HG02610 (cell line): ENCODE measurements around the gene SWAP70.

Experiments used
- ATAC-seq: cut with Tn5 transposase; IDR thresholded peaks from one replicate; pipeline ENCODE4 v1.9.1; 2021; ENCODE audit warnings: mild to moderate bottlenecking, moderate library complexity; ENCODE audit not compliant: unreplicated experiment

Gene SWAP70

GRCh38 chr11:9773524-9773923 lies 109.6 kb downstream of the SWAP70 start:
- ATAC-seq = no peak

GRCh38 chr11:9774109-9774508 lies 110.2 kb downstream of the SWAP70 start:
- ATAC-seq = no peak

- ATAC-seq = no peak
Observed at GRCh38 chr11:9774591-9775397, 110.9 kb downstream of the SWAP70 start.

- no peak for ATAC-seq
Observed at GRCh38 chr11:9775398-9775779, 111.5 kb downstream of the SWAP70 start.

- no peak for ATAC-seq
Observed at GRCh38 chr11:9776203-9776602, 112.3 kb downstream of the SWAP70 start.

- no peak for ATAC-seq
Observed at GRCh38 chr11:9777066-9777465, 113.2 kb downstream of the SWAP70 start.

GRCh38 chr11:9777525-9777924 lies 113.6 kb downstream of the SWAP70 start:
- no peak for ATAC-seq

GRCh38 chr11:9780929-9781328 lies 117.1 kb downstream of the SWAP70 start:
- ATAC-seq = no peak

- ATAC-seq = no peak
Observed at GRCh38 chr11:9783986-9784385, 120.1 kb downstream of the SWAP70 start.

- ATAC-seq = no peak
Observed at GRCh38 chr11:9784602-9785315, 120.9 kb downstream of the SWAP70 start.

GRCh38 chr11:9787260-9787659 lies 123.4 kb downstream of the SWAP70 start:
- ATAC-seq = no peak

GRCh38 chr11:9787981-9788521 lies 124.2 kb downstream of the SWAP70 start:
- ATAC-seq = no peak

- no peak for ATAC-seq
Observed at GRCh38 chr11:9789910-9790309, 126.0 kb downstream of the SWAP70 start.

- no peak for ATAC-seq
Observed at GRCh38 chr11:9790703-9791102, 126.8 kb downstream of the SWAP70 start.

- no peak for ATAC-seq
Observed at GRCh38 chr11:9796266-9796665, 132.4 kb downstream of the SWAP70 start.

GRCh38 chr11:9796854-9797253 lies 133.0 kb downstream of the SWAP70 start:
- no peak for ATAC-seq

- ATAC-seq = no peak
Observed at GRCh38 chr11:9797300-9797699, 133.4 kb downstream of the SWAP70 start.

- ATAC-seq = no peak
Observed at GRCh38 chr11:9799886-9800285, 136.0 kb downstream of the SWAP70 start.

- ATAC-seq = no peak
Observed at GRCh38 chr11:9802291-9802861, 138.5 kb downstream of the SWAP70 start.
